DND-41 (cell line): ENCODE results near the gene PIEZO1.

ENCODE experiments used
- EZH2 ChIP-seq: IDR thresholded peaks from 3 replicates; pipeline ENCODE4 v1.6.1; 2012; ENCODE audit warnings: borderline replicate concordance, low read depth, mild to moderate bottlenecking, moderate library complexity, low read length, inconsistent platforms; ENCODE audit not compliant: severe bottlenecking
- TF ChIP-seq, protein P1 (sequence below): IDR thresholded peaks from 2 replicates; pipeline ENCODE4 v1.5.1; 2012; ENCODE audit warnings: borderline replicate concordance, low read length, moderate library complexity, mild to moderate bottlenecking; ENCODE audit not compliant: poor library complexity, severe bottlenecking; ENCODE audit errors: extremely low read depth

DNA sequence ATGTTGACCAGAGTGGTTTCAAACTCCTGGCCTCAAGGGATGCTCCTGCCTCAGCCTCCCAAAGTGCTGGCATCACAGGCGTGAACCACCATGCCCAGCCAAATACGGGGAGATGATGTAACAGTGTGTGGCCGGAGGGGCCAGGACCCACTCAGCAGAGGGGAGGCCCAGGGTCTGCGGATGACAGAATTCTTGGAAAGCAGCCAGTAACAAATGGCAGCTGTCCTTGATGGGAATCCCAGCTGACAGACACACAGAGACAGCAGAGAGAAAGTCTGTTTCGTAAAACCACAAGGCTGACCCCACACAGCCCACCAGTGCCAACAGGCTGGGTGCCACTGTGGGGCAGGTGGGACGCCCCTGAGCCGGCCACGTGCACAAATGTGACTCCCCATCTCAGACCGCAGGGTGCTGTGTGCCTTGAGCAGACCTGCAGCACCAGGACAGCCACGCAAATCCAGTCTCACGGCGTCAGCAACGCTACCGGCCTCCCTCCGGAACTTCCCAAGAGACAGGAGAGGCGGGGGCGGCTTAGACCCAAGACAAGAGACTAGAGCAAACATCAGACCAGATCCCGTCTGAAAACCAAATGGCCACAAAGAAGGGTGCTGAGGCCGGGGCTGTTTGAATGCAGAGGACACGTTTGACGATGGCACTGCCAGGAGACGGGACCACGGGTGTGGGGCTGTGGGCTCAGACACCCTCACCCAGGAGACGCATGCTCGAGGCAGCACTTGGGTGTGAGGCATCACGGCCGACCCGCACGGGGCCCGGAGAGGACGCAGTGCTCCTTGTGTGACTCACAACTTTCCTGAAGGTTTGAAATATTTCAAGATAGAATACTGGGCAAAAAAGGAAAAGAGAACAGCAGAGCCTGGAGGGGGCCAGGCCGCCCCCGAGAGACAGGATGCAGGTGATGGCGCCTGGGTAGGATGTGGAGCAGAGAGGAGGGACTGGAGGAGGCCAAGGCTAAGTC, 54.1 kb downstream of the PIEZO1 start:
- TF ChIP-seq, protein P1, sequence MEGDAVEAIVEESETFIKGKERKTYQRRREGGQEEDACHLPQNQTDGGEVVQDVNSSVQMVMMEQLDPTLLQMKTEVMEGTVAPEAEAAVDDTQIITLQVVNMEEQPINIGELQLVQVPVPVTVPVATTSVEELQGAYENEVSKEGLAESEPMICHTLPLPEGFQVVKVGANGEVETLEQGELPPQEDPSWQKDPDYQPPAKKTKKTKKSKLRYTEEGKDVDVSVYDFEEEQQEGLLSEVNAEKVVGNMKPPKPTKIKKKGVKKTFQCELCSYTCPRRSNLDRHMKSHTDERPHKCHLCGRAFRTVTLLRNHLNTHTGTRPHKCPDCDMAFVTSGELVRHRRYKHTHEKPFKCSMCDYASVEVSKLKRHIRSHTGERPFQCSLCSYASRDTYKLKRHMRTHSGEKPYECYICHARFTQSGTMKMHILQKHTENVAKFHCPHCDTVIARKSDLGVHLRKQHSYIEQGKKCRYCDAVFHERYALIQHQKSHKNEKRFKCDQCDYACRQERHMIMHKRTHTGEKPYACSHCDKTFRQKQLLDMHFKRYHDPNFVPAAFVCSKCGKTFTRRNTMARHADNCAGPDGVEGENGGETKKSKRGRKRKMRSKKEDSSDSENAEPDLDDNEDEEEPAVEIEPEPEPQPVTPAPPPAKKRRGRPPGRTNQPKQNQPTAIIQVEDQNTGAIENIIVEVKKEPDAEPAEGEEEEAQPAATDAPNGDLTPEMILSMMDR, result no peak
- TF ChIP-seq EZH2, result no peak
